GM12874 (cell line): ENCODE measurements around the gene TUB.

Source experiments
- CTCF ChIP-seq: IDR thresholded peaks from 2 replicates; pipeline ENCODE4 v1.5.1; 2011; ENCODE audit warnings: low read depth, mild to moderate bottlenecking, control low read depth, low read length, moderate library complexity; ENCODE audit not compliant: insufficient read depth

TUB gene

GRCh38 chr11:8082391-8083087 is 1.5 kb downstream of the TUB start:
- TF ChIP-seq CTCF = no peak

- no peak for TF ChIP-seq CTCF
Observed at GRCh38 chr11:8083088-8083395, 2.0 kb downstream of the TUB start.

- no peak for TF ChIP-seq CTCF
Observed at GRCh38 chr11:8083871-8084281, 2.9 kb downstream of the TUB start.

- TF ChIP-seq CTCF = no peak
Observed at GRCh38 chr11:8084352-8084751, 3.3 kb downstream of the TUB start.

- TF ChIP-seq CTCF = no peak
Observed at GRCh38 chr11:8085011-8085645, 4.1 kb downstream of the TUB start.

- no peak for TF ChIP-seq CTCF
Observed at GRCh38 chr11:8086001-8086479, 5.0 kb downstream of the TUB start.

GRCh38 chr11:8086571-8086970 is 5.6 kb downstream of the TUB start:
- TF ChIP-seq CTCF = no peak
